ENCODE results near the gene HIRA. TPM values are rescaled to one million over a fixed set of nuclear protein-coding genes. Genes with fewer than 3 reads are reported as not detected.

The HIRA gene
- total RNA-seq, 1 experiment from 2014 or later = 22.1 TPM

GRCh38 chr22:19360300-19360792, 71.2 kb downstream of the HIRA start:
- DNase-seq = no peak
- H3K27me3 ChIP-seq = no peaks in the 10 kb centered on the region
- H3K36me3 ChIP-seq = peaks cover 50% of the 10 kb centered on the region
- H3K4me3 ChIP-seq = no peak overlapping the region
- no peaks in the 10 kb centered on the region for H3K9me3 ChIP-seq

GRCh38 chr22:19359554-19360299, 71.8 kb downstream of the HIRA start:
- H3K9me3 ChIP-seq = no peaks in the 10 kb centered on the region
- H3K36me3 ChIP-seq = peaks cover 46% of the 10 kb centered on the region
- no peak for DNase-seq
- no peak overlapping the region for H3K4me3 ChIP-seq
- H3K27me3 ChIP-seq = no peaks in the 10 kb centered on the region

GRCh38 chr22:19358703-19359553, 72.6 kb downstream of the HIRA start:
- Histone ChIP-seq H3K36me3 (peaks cover 49% of the 10 kb centered on the region), H3K9me3 (no peaks in the 10 kb centered on the region), H3K27me3 (no peaks in the 10 kb centered on the region), H3K4me3 (no peak overlapping the region)
- no peak for DNase-seq

- DNase-seq = no peak
Observed at GRCh38 chr22:19358195-19358594, 73.3 kb downstream of the HIRA start.

GRCh38 chr22:19357270-19358105, 74.0 kb downstream of the HIRA start:
- Histone ChIP-seq H3K36me3 (peaks cover 54% of the 10 kb centered on the region), H3K27me3 (no peaks in the 10 kb centered on the region), H3K4me3 (no peak overlapping the region), H3K9me3 (no peaks in the 10 kb centered on the region)
- DNase-seq = peak; percentile 48

More at GRCh38 chr22:19358195-19358594, 73.3 kb downstream of the HIRA start:
- H3K27me3 ChIP-seq = no peaks in the 10 kb centered on the region
- no peaks in the 10 kb centered on the region for H3K9me3 ChIP-seq
- H3K36me3 ChIP-seq = peaks cover 54% of the 10 kb centered on the region
- H3K4me3 ChIP-seq = no peak overlapping the region

GRCh38 chr22:19356708-19357269, 74.7 kb downstream of the HIRA start:
- no peaks in the 10 kb centered on the region for H3K27me3 ChIP-seq
- no peaks in the 10 kb centered on the region for H3K9me3 ChIP-seq
- no peak for DNase-seq
- H3K4me3 ChIP-seq = no peak overlapping the region
- peaks cover 52% of the 10 kb centered on the region for H3K36me3 ChIP-seq

- Histone ChIP-seq H3K36me3 (peaks cover 52% of the 10 kb centered on the region), H3K4me3 (no peak overlapping the region), H3K9me3 (no peaks in the 10 kb centered on the region), H3K27me3 (no peaks in the 10 kb centered on the region)
- no peak for DNase-seq
Observed at GRCh38 chr22:19355413-19356157, 75.9 kb downstream of the HIRA start.

- no peak overlapping the region for H3K4me3 ChIP-seq
- no peak for DNase-seq
- no peaks in the 10 kb centered on the region for H3K27me3 ChIP-seq
- H3K9me3 ChIP-seq = no peaks in the 10 kb centered on the region
- H3K36me3 ChIP-seq = peaks cover 61% of the 10 kb centered on the region
Observed at GRCh38 chr22:19354201-19354600, 77.3 kb downstream of the HIRA start.

- no peak for DNase-seq
- Histone ChIP-seq H3K4me3 (no peak overlapping the region), H3K27me3 (no peaks in the 10 kb centered on the region), H3K9me3 (no peaks in the 10 kb centered on the region), H3K36me3 (peaks cover 58% of the 10 kb centered on the region)
Observed at GRCh38 chr22:19353363-19354131, 78.0 kb downstream of the HIRA start.

GRCh38 chr22:19352766-19353165, 78.8 kb downstream of the HIRA start:
- Histone ChIP-seq H3K4me3 (no peak overlapping the region), H3K27me3 (no peaks in the 10 kb centered on the region), H3K9me3 (no peaks in the 10 kb centered on the region), H3K36me3 (peaks cover 59% of the 10 kb centered on the region)
- no peak for DNase-seq

- DNase-seq = no peak
- Histone ChIP-seq H3K27me3 (no peaks in the 10 kb centered on the region), H3K36me3 (peaks cover 59% of the 10 kb centered on the region), H3K9me3 (no peaks in the 10 kb centered on the region), H3K4me3 (no peak overlapping the region)
Observed at GRCh38 chr22:19352217-19352616, 79.3 kb downstream of the HIRA start.

GRCh38 chr22:19351604-19352003, 79.9 kb downstream of the HIRA start:
- Histone ChIP-seq H3K4me3 (no peak overlapping the region), H3K36me3 (peaks cover 58% of the 10 kb centered on the region), H3K27me3 (no peaks in the 10 kb centered on the region), H3K9me3 (no peaks in the 10 kb centered on the region)
- no peak for DNase-seq

GRCh38 chr22:19350947-19351346, 80.6 kb downstream of the HIRA start:
- DNase-seq = no peak
- H3K4me3 ChIP-seq = no peak overlapping the region
- peaks cover 62% of the 10 kb centered on the region for H3K36me3 ChIP-seq
- H3K9me3 ChIP-seq = no peaks in the 10 kb centered on the region
- H3K27me3 ChIP-seq = no peaks in the 10 kb centered on the region

GRCh38 chr22:19350476-19350859, 81.1 kb downstream of the HIRA start:
- peaks cover 65% of the 10 kb centered on the region for H3K36me3 ChIP-seq
- H3K27me3 ChIP-seq = no peaks in the 10 kb centered on the region
- no peaks in the 10 kb centered on the region for H3K9me3 ChIP-seq
- no peak for DNase-seq
- H3K4me3 ChIP-seq = no peak overlapping the region

GRCh38 chr22:19349778-19350475, 81.6 kb downstream of the HIRA start:
- peaks cover 69% of the 10 kb centered on the region for H3K36me3 ChIP-seq

More at GRCh38 chr22:19349778-19350475, 81.6 kb downstream of the HIRA start:
- Histone ChIP-seq H3K27me3 (no peaks in the 10 kb centered on the region), H3K4me3 (no peak overlapping the region), H3K9me3 (no peaks in the 10 kb centered on the region)
- no peak for DNase-seq
